ENCODE data around the gene ZBTB48. TPM values are rescaled to one million over a fixed set of nuclear protein-coding genes. Genes with fewer than 3 reads are reported as not detected.

Gene ZBTB48
- total RNA-seq, 1 donor from 2014 or later: 39.0 TPM

GRCh38 chr1:6535214-6535613, 44.6 kb upstream of the ZBTB48 start:
- H3K9me3 Mint-ChIP-seq (ENCODE audit: unreplicated experiment): peaks cover 1% of the 10 kb centered on the region
- no peak overlapping the region for H3K4me3 Mint-ChIP-seq (ENCODE audit: unreplicated experiment)
- TF ChIP-seq CTCF (IDR thresholded peaks at IDR 0.05; ENCODE audit: partially characterized antibody, unreplicated experiment): no peak
- no peak overlapping the region for H3K27ac Mint-ChIP-seq (ENCODE audit: unreplicated experiment)
- no peaks in the 10 kb centered on the region for H3K4me1 Mint-ChIP-seq (ENCODE audit: low read depth, unreplicated experiment)
- peaks cover 1% of the 10 kb centered on the region for H3K27me3 Mint-ChIP-seq (ENCODE audit: unreplicated experiment)
- H3K36me3 Mint-ChIP-seq (ENCODE audit: unreplicated experiment): peaks cover 4% of the 10 kb centered on the region
- no peak for DNase-seq

- no peak for TF ChIP-seq CTCF (IDR thresholded peaks at IDR 0.05; ENCODE audit: partially characterized antibody, unreplicated experiment)
- H3K27me3 Mint-ChIP-seq (ENCODE audit: unreplicated experiment): peaks cover 1% of the 10 kb centered on the region
- peaks cover 4% of the 10 kb centered on the region for H3K36me3 Mint-ChIP-seq (ENCODE audit: unreplicated experiment)
- no peak for DNase-seq
- H3K9me3 Mint-ChIP-seq (ENCODE audit: unreplicated experiment): peaks cover 1% of the 10 kb centered on the region
- no peaks in the 10 kb centered on the region for H3K4me1 Mint-ChIP-seq (ENCODE audit: low read depth, unreplicated experiment)
- no peak overlapping the region for H3K4me3 Mint-ChIP-seq (ENCODE audit: unreplicated experiment)
- H3K27ac Mint-ChIP-seq (ENCODE audit: unreplicated experiment): no peak overlapping the region
Measured at GRCh38 chr1:6536291-6536690, 43.5 kb upstream of the ZBTB48 start.

GRCh38 chr1:6538956-6539355, 40.8 kb upstream of the ZBTB48 start:
- Mint-ChIP-seq H3K27ac (ENCODE audit: unreplicated experiment) (no peak overlapping the region), H3K27me3 (ENCODE audit: unreplicated experiment) (peaks cover 1% of the 10 kb centered on the region), H3K4me3 (ENCODE audit: unreplicated experiment) (no peak overlapping the region), H3K4me1 (ENCODE audit: low read depth, unreplicated experiment) (no peaks in the 10 kb centered on the region), H3K36me3 (ENCODE audit: unreplicated experiment) (no peaks in the 10 kb centered on the region), H3K9me3 (ENCODE audit: unreplicated experiment) (peaks cover 1% of the 10 kb centered on the region)
- no peak for DNase-seq
- no peak for TF ChIP-seq CTCF (IDR thresholded peaks at IDR 0.05; ENCODE audit: partially characterized antibody, unreplicated experiment)

- H3K4me1 Mint-ChIP-seq (ENCODE audit: low read depth, unreplicated experiment): no peaks in the 10 kb centered on the region
- H3K4me3 Mint-ChIP-seq (ENCODE audit: unreplicated experiment): no peak overlapping the region
- no peak overlapping the region for H3K27ac Mint-ChIP-seq (ENCODE audit: unreplicated experiment)
- H3K36me3 Mint-ChIP-seq (ENCODE audit: unreplicated experiment): no peaks in the 10 kb centered on the region
- DNase-seq: no peak
- no peaks in the 10 kb centered on the region for H3K27me3 Mint-ChIP-seq (ENCODE audit: unreplicated experiment)
- H3K9me3 Mint-ChIP-seq (ENCODE audit: unreplicated experiment): no peaks in the 10 kb centered on the region
- no peak for TF ChIP-seq CTCF (IDR thresholded peaks at IDR 0.05; ENCODE audit: partially characterized antibody, unreplicated experiment)
Measured at GRCh38 chr1:6544831-6545230, 35.0 kb upstream of the ZBTB48 start.

- TF ChIP-seq CTCF (IDR thresholded peaks at IDR 0.05; ENCODE audit: partially characterized antibody, unreplicated experiment): no peak
- H3K4me1 Mint-ChIP-seq (ENCODE audit: low read depth, unreplicated experiment): no peaks in the 10 kb centered on the region
- no peak for DNase-seq
- H3K9me3 Mint-ChIP-seq (ENCODE audit: unreplicated experiment): no peaks in the 10 kb centered on the region
- no peaks in the 10 kb centered on the region for H3K27me3 Mint-ChIP-seq (ENCODE audit: unreplicated experiment)
- no peaks in the 10 kb centered on the region for H3K36me3 Mint-ChIP-seq (ENCODE audit: unreplicated experiment)
- no peak overlapping the region for H3K4me3 Mint-ChIP-seq (ENCODE audit: unreplicated experiment)
- no peak overlapping the region for H3K27ac Mint-ChIP-seq (ENCODE audit: unreplicated experiment)
Measured at GRCh38 chr1:6545276-6546112, 34.3 kb upstream of the ZBTB48 start.
